ENCODE data around the gene DPCD. TPM values are rescaled to one million over a fixed set of nuclear protein-coding genes. Genes with fewer than 3 reads are reported as not detected.

The DPCD gene
- total and polyA plus RNA-seq, 10 of the 15 experiments (the other 5 are each of a cell fraction or from before 2014, with no cell fraction given): 9.7 to 50.9 (median 26.3) TPM

DNA sequence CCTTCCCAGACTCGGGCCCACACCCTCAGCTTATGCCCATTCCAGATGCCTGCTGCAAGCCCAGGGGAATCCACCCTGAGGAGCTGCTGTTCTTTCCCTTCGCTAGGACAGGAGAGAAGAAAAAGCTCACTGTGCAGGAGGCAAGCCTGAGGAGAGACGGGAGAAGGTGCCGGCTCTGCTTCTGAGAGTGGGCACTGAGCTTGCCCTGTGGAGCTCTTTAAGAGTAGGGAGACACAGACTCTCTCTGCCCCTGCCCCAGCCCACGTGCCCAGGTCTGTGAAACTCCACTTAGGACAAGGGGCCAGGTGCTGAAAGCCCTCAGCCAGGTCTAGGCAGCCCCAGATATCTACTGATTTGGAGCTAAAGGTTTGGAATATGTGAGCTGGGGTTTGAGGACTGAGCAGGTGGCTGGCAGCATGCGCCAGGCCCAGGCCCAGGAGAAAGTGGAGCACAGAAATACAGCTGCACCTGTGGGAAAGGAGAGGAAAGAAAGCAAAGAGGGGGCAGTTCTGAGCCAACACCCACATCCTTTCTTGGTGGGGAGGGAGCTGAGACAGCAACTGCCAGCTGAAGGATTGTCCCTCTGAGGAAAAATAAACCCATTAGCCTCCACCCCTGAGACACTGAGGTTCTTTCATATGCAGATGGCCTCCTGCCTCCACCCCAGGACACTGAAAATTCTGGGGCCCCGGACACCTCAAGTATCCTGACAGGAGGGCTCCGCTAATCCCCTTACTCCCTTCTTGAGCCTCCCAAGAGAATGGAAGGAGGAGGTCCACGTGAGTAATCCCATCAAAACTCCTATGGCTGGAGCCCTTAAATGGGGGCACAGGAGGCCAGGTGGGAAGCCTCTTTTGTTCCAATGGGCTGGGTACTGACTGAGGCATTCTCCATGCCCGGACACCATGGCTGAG is 7.4 kb upstream of the DPCD start:
- Histone ChIP-seq H3K4me2 (ENCODE audit: control insufficient read depth, insufficient read depth) (no peak overlapping the region), H3K4me3 (no peak overlapping the region), H3K36me3 (ENCODE audit: control insufficient read depth in 2 of 2, insufficient read depth in 2 of 2, low read length in 1 of 2) (peaks cover 2 to 3% of the 10 kb centered on the region in 2 experiments; a peak in 3 of 4 replicates), H2AFZ (ENCODE audit: control insufficient read depth, low read depth, low read length) (no peak overlapping the region), H3K9ac (ENCODE audit: control insufficient read depth, insufficient read depth, low read length) (no peak overlapping the region), H3K79me2 (ENCODE audit: control insufficient read depth, insufficient read depth, low read length) (no peaks in the 10 kb centered on the region), H3K27me3 (replicated peaks in 1 of 2; ENCODE audit: control insufficient read depth in 2 of 2, insufficient read depth in 2 of 2, low read length in 1 of 2) (no peaks in the 10 kb centered on the region), H3K9me3 (replicated peaks; ENCODE audit: control insufficient read depth, insufficient read depth, low read length) (no peaks in the 10 kb centered on the region), H4K20me1 (ENCODE audit: control insufficient read depth, insufficient read depth) (no peaks in the 10 kb centered on the region), H3K4me1 (ENCODE audit: control insufficient read depth, insufficient read depth, low read length) (no peaks in the 10 kb centered on the region), H3K27ac (ENCODE audit: control insufficient read depth, insufficient read depth) (no peak overlapping the region)
- 83% methylated on average over 10 of the region's 10 CpGs for WGBS (ENCODE audit: insufficient coverage, insufficient replicate concordance, low lambda C conversion rate, missing lambda C conversion rate)
- FAIRE-seq (no peak), DNase-seq (ENCODE audit: low read depth, low spot score) (no peak), ATAC-seq (no peak)
- no TSS peak for BruUV-seq (replicated peaks)
- CTCF ChIA-PET: interaction anchor here (0.7 to 2.4 kb wide), 5 partner anchors 9 to 367 kb away, joined by 3 to 7 read pairs (median 5); no protein-coding TSS in a partner anchor
- RAD21 ChIA-PET (ENCODE audit: unreplicated experiment): interaction anchor here (1.2 to 1.3 kb wide), 2 partner anchors 11 to 22 kb away, joined by 3 to 4 read pairs; no protein-coding TSS in a partner anchor
- intact Hi-C loops (cut with micrococcal nuclease; ENCODE audit: unreplicated experiment) (no loop called here), in situ Hi-C loops (cut with MboI) (no loop called here)
- SMC1A ChIA-PET (ENCODE audit: uncharacterized antibody, unreplicated experiment): interaction anchor here (0.9 to 1.1 kb wide), 2 partner anchors 10 to 12 kb away, joined by 3 read pairs; no protein-coding TSS in a partner anchor
- POLR2A ChIA-PET: interaction anchor here (0.5 to 0.7 kb wide), 4 partner anchors 10 to 1164 kb away, joined by 3 to 4 read pairs (median 3); no protein-coding TSS in a partner anchor
- no peak for TF ChIP-seq SMAD5 (IDR thresholded peaks at IDR 0.05; ENCODE audit: low read depth)
- TF ChIP-seq, protein P1, sequence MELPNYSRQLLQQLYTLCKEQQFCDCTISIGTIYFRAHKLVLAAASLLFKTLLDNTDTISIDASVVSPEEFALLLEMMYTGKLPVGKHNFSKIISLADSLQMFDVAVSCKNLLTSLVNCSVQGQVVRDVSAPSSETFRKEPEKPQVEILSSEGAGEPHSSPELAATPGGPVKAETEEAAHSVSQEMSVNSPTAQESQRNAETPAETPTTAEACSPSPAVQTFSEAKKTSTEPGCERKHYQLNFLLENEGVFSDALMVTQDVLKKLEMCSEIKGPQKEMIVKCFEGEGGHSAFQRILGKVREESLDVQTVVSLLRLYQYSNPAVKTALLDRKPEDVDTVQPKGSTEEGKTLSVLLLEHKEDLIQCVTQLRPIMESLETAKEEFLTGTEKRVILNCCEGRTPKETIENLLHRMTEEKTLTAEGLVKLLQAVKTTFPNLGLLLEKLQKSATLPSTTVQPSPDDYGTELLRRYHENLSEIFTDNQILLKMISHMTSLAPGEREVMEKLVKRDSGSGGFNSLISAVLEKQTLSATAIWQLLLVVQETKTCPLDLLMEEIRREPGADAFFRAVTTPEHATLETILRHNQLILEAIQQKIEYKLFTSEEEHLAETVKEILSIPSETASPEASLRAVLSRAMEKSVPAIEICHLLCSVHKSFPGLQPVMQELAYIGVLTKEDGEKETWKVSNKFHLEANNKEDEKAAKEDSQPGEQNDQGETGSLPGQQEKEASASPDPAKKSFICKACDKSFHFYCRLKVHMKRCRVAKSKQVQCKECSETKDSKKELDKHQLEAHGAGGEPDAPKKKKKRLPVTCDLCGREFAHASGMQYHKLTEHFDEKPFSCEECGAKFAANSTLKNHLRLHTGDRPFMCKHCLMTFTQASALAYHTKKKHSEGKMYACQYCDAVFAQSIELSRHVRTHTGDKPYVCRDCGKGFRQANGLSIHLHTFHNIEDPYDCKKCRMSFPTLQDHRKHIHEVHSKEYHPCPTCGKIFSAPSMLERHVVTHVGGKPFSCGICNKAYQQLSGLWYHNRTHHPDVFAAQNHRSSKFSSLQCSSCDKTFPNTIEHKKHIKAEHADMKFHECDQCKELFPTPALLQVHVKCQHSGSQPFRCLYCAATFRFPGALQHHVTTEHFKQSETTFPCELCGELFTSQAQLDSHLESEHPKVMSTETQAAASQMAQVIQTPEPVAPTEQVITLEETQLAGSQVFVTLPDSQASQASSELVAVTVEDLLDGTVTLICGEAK (IDR thresholded peaks at IDR 0.05; ENCODE audit: borderline replicate concordance): no peak
- TF ChIP-seq, protein P2, sequence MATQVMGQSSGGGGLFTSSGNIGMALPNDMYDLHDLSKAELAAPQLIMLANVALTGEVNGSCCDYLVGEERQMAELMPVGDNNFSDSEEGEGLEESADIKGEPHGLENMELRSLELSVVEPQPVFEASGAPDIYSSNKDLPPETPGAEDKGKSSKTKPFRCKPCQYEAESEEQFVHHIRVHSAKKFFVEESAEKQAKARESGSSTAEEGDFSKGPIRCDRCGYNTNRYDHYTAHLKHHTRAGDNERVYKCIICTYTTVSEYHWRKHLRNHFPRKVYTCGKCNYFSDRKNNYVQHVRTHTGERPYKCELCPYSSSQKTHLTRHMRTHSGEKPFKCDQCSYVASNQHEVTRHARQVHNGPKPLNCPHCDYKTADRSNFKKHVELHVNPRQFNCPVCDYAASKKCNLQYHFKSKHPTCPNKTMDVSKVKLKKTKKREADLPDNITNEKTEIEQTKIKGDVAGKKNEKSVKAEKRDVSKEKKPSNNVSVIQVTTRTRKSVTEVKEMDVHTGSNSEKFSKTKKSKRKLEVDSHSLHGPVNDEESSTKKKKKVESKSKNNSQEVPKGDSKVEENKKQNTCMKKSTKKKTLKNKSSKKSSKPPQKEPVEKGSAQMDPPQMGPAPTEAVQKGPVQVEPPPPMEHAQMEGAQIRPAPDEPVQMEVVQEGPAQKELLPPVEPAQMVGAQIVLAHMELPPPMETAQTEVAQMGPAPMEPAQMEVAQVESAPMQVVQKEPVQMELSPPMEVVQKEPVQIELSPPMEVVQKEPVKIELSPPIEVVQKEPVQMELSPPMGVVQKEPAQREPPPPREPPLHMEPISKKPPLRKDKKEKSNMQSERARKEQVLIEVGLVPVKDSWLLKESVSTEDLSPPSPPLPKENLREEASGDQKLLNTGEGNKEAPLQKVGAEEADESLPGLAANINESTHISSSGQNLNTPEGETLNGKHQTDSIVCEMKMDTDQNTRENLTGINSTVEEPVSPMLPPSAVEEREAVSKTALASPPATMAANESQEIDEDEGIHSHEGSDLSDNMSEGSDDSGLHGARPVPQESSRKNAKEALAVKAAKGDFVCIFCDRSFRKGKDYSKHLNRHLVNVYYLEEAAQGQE (IDR thresholded peaks at IDR 0.05; ENCODE audit: low read depth, low read length): no peak
- no peak for TF ChIP-seq EZH2 (IDR thresholded peaks at IDR 0.05; ENCODE audit: borderline replicate concordance, control insufficient read depth, low read depth, low read length)
- TF ChIP-seq SUPT20H (IDR thresholded peaks at IDR 0.05; ENCODE audit: borderline replicate concordance, control insufficient read depth, low read depth, low read length): no peak
- TF ChIP-seq CHD1 (IDR thresholded peaks at IDR 0.05; ENCODE audit: low read depth, low read length): no peak
- no peak for TF ChIP-seq CBX5 (IDR thresholded peaks at IDR 0.05; ENCODE audit: low read depth)
- TF ChIP-seq MTA3 (IDR thresholded peaks at IDR 0.05; ENCODE audit: borderline replicate concordance, low read length): no peak
- no peak for TF ChIP-seq CHD2 (IDR thresholded peaks at IDR 0.05; ENCODE audit: borderline replicate concordance, low read depth, low read length)
- TF ChIP-seq HDGF (IDR thresholded peaks at IDR 0.05): no peak
- TF ChIP-seq BACH1 (IDR thresholded peaks at IDR 0.05; ENCODE audit: borderline replicate concordance): no peak
- TF ChIP-seq, protein P3, sequence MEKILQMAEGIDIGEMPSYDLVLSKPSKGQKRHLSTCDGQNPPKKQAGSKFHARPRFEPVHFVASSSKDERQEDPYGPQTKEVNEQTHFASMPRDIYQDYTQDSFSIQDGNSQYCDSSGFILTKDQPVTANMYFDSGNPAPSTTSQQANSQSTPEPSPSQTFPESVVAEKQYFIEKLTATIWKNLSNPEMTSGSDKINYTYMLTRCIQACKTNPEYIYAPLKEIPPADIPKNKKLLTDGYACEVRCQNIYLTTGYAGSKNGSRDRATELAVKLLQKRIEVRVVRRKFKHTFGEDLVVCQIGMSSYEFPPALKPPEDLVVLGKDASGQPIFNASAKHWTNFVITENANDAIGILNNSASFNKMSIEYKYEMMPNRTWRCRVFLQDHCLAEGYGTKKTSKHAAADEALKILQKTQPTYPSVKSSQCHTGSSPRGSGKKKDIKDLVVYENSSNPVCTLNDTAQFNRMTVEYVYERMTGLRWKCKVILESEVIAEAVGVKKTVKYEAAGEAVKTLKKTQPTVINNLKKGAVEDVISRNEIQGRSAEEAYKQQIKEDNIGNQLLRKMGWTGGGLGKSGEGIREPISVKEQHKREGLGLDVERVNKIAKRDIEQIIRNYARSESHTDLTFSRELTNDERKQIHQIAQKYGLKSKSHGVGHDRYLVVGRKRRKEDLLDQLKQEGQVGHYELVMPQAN (conservative IDR thresholded peaks at IDR 0.05): no peak

All from GM12878 (cell line).